ENCODE data around the gene SIM1. TPM values are rescaled to one million over a fixed set of nuclear protein-coding genes. Genes with fewer than 3 reads are reported as not detected.

Gene SIM1
- total RNA-seq, 2 experiments from 2014 or later = not detected

DNA sequence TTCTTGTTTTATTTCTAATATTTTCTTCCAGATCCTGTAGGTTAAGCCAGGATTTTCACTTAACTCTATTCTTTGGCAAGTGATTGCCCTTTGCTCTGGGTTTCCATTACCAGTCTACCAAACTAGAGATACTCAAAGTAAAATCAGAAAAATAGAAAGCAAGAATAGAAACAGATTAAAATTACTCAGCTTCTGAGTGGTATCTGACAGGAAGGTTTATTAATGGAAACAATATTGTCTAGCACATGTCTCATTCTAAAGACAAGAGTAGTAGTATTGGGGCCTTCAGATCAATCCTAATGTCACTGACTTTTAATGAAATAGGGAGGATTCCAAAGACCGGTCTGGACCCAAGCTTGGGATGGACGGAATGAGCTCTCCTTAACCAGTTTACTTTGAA lies 72.3 kb downstream of the SIM1 start:
- CTCF ChIA-PET = interaction anchor here (0.8 kb wide), 1 partner anchor 31 kb away, joined by 3 read pairs; no protein-coding TSS in a partner anchor
- no peaks in the 10 kb centered on the region for H3K9me3 Mint-ChIP-seq (ENCODE audit: low read depth)
- no peak overlapping the region for H3K4me3 Mint-ChIP-seq
- DNase-seq (no peak), ATAC-seq (no peak)
- H3K27me3 Mint-ChIP-seq = peaks cover 7% of the 10 kb centered on the region
- H3K4me1 Mint-ChIP-seq = no peaks in the 10 kb centered on the region
- H3K27ac Mint-ChIP-seq = no peak overlapping the region
- intact Hi-C loops (cut with DNase I, micrococcal nuclease) = no loop called here
- H3K36me3 Mint-ChIP-seq (ENCODE audit: low read depth) = no peaks in the 10 kb centered on the region
- POLR2A ChIA-PET = no interaction called here

GRCh38 chr6:100388868-100389519 lies 75.7 kb downstream of the SIM1 start:
- no peak overlapping the region for H3K27ac Mint-ChIP-seq
- H3K4me3 Mint-ChIP-seq = no peak overlapping the region
- CTCF ChIA-PET = no interaction called here
- no peaks in the 10 kb centered on the region for H3K36me3 Mint-ChIP-seq (ENCODE audit: low read depth)
- no peak for DNase-seq
- H3K4me1 Mint-ChIP-seq = no peaks in the 10 kb centered on the region
- no peak for ATAC-seq
- H3K27me3 Mint-ChIP-seq = peaks cover 7% of the 10 kb centered on the region
- intact Hi-C loops (cut with DNase I, micrococcal nuclease) = no loop called here
- no peaks in the 10 kb centered on the region for H3K9me3 Mint-ChIP-seq (ENCODE audit: low read depth)
- POLR2A ChIA-PET = no interaction called here

- no peaks in the 10 kb centered on the region for H3K36me3 Mint-ChIP-seq (ENCODE audit: low read depth)
- H3K4me1 Mint-ChIP-seq = no peaks in the 10 kb centered on the region
- intact Hi-C loops (cut with DNase I, micrococcal nuclease) = no loop called here
- ChIA-PET POLR2A (no interaction called here), CTCF (no interaction called here)
- H3K27me3 Mint-ChIP-seq = peaks cover 5% of the 10 kb centered on the region
- no peak overlapping the region for H3K27ac Mint-ChIP-seq
- H3K4me3 Mint-ChIP-seq = no peak overlapping the region
- DNase-seq = no peak
- ATAC-seq = no peak
- H3K9me3 Mint-ChIP-seq (ENCODE audit: low read depth) = no peaks in the 10 kb centered on the region
Measured at GRCh38 chr6:100382767-100383195, 81.9 kb downstream of the SIM1 start.

DNA sequence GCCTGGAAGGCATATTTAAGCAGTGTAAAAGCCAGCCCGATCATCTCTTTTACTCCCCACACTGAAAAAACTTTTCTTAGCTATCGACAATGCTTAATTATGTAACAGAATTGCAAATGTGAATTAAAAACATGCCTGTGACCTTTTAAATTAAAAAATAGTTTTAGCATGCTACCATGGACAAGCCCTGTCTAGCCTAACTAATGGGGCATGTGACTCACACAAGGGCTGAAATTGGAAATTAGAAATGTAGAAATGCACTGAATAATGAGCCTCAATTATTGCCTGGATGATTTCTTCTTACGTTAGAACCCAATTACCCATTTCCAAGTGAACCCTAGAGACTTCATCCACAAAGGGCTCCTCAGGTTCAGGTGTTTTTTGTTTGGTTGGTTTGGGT lies 82.7 kb downstream of the SIM1 start:
- ChIA-PET CTCF (no interaction called here), POLR2A (no interaction called here)
- intact Hi-C loops (cut with DNase I, micrococcal nuclease) = no loop called here

GRCh38 chr6:100381111-100381510 lies 83.6 kb downstream of the SIM1 start:
- no peak for ATAC-seq

More for the DNA sequence above, 82.7 kb downstream of the SIM1 start:
- Mint-ChIP-seq H3K27me3 (peaks cover 5% of the 10 kb centered on the region), H3K27ac (no peak overlapping the region), H3K4me3 (no peak overlapping the region), H3K4me1 (no peaks in the 10 kb centered on the region), H3K36me3 (ENCODE audit: low read depth) (no peaks in the 10 kb centered on the region), H3K9me3 (ENCODE audit: low read depth) (no peaks in the 10 kb centered on the region)
- ATAC-seq (no peak), DNase-seq (no peak)

DNA sequence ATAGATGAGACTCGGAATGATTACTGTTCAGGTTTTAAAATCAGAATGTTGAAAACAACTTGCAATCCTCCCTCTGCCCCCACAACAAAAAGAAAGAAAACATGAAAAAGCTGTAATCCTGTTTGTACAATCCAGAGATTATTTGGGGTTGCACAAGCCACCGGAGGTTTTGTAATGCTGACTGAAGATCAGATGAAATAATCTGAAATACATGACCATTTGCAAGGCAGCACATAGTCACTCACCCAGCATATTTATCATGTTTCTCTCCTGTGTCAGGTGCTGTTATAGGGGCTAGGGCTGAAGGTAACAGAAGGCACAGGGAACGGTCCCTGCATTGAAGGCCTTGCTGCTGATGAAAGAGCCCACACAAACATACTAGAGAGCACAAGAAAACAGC lies 85.3 kb downstream of the SIM1 start:
- no peaks in the 10 kb centered on the region for H3K36me3 Mint-ChIP-seq (ENCODE audit: low read depth)
- no peak overlapping the region for H3K27ac Mint-ChIP-seq
- no peak overlapping the region for H3K4me3 Mint-ChIP-seq
- H3K4me1 Mint-ChIP-seq = no peaks in the 10 kb centered on the region
- H3K9me3 Mint-ChIP-seq (ENCODE audit: low read depth) = no peaks in the 10 kb centered on the region
- intact Hi-C loops (cut with DNase I, micrococcal nuclease) = no loop called here
- ChIA-PET CTCF (no interaction called here), POLR2A (no interaction called here)
- DNase-seq (no peak), ATAC-seq (no peak)
- peaks cover 2% of the 10 kb centered on the region for H3K27me3 Mint-ChIP-seq

More at GRCh38 chr6:100381111-100381510, 83.6 kb downstream of the SIM1 start:
- Mint-ChIP-seq H3K27ac (no peak overlapping the region), H3K27me3 (peaks cover 2% of the 10 kb centered on the region), H3K36me3 (ENCODE audit: low read depth) (no peaks in the 10 kb centered on the region), H3K4me1 (no peaks in the 10 kb centered on the region), H3K9me3 (ENCODE audit: low read depth) (no peaks in the 10 kb centered on the region), H3K4me3 (no peak overlapping the region)
- ChIA-PET POLR2A (no interaction called here), CTCF (no interaction called here)
- intact Hi-C loops (cut with DNase I, micrococcal nuclease) = no loop called here
- DNase-seq = no peak

DNA sequence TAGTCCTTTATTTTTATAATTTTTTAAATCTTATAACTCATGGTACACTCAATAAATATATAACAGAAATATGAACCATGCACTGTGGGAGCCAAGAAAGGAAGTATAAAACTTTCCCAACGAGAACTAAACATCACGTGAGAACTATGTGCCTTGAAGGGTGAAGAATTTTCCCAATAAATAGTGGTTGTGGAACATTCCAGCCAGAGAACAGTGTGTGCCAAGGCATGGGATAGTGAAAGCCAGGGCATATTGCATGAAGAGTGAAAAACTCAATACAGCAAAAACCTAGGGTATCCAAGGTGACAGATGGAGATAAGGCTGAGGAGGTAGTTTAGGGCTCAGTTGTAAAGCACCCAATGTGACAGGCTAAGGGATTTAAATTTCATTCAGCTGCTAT lies 86.1 kb downstream of the SIM1 start:
- ChIA-PET POLR2A (no interaction called here), CTCF (no interaction called here)
- intact Hi-C loops (cut with DNase I, micrococcal nuclease) = no loop called here
- H3K27ac Mint-ChIP-seq = no peak overlapping the region
- no peaks in the 10 kb centered on the region for H3K36me3 Mint-ChIP-seq (ENCODE audit: low read depth)
- DNase-seq = no peak
- H3K27me3 Mint-ChIP-seq = peaks cover 6% of the 10 kb centered on the region
- H3K4me3 Mint-ChIP-seq = no peak overlapping the region
- no peak for ATAC-seq
- no peaks in the 10 kb centered on the region for H3K4me1 Mint-ChIP-seq
- H3K9me3 Mint-ChIP-seq (ENCODE audit: low read depth) = no peaks in the 10 kb centered on the region

- POLR2A ChIA-PET = no interaction called here
- intact Hi-C loops (cut with DNase I, micrococcal nuclease) = no loop called here
Measured at GRCh38 chr6:100376103-100376502, 88.6 kb downstream of the SIM1 start.

DNA sequence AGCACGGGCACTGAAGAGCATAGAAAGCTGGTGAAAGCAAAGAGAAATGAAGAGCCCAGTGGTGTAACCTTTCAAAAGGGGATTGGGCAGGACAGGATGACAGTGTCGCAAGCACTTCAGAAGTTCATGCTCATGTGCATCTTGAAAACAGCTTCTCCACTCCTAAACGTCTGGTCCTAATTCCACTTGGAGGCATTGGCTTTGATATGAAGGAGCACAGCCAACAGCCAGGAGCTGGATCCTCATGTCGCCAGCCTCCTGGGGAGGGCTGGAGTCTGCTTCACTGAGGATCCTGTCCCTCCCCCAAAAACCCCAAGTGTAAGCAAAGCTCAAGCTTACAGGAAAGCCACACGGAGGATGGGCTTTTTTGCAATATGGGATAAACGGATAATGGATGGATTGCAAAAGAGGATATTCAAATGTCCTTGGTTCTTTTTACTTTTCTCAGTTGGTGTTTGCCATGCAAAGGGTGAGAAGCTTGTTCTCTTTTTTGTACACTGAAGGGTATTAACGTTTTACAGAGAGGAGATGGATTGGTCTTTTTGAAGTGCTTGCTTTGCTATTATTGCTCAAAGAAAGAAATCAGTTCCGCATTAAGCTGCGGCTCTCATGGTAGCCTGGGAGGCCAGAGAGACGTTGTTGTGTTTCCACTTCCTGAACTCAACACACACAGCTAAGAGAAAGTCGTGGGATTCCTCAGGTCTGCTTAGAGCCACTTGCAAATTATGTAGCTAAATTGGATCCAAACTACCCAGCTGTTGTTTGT lies 92.2 kb downstream of the SIM1 start:
- intact Hi-C loops (cut with DNase I, micrococcal nuclease) = no loop called here

More at GRCh38 chr6:100376103-100376502, 88.6 kb downstream of the SIM1 start:
- H3K4me1 Mint-ChIP-seq = no peaks in the 10 kb centered on the region
- no peaks in the 10 kb centered on the region for H3K36me3 Mint-ChIP-seq (ENCODE audit: low read depth)
- DNase-seq (no peak), ATAC-seq (no peak)
- no peak overlapping the region for H3K27ac Mint-ChIP-seq
- H3K4me3 Mint-ChIP-seq = no peak overlapping the region
- H3K27me3 Mint-ChIP-seq = peaks cover 8% of the 10 kb centered on the region
- no peaks in the 10 kb centered on the region for H3K9me3 Mint-ChIP-seq (ENCODE audit: low read depth)
- CTCF ChIA-PET = no interaction called here

DNA sequence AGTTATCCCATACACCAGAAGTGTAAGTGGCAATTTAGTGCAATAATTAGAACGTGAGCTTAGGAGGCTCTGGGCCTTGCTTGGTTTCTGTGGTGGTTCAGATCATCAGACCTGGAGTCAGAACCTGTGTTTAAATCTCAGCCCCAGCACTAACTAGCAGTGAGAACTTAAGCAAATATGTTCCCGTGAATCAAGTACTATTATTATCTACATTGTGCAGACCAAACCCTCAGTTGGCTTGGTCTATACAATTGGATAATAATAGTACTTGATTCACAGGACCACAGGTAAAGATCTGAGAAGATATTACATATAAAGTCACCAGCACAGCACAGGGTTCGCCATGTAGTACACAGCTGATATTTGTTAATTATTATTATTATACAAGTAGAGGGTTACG lies 93.1 kb downstream of the SIM1 start:
- Mint-ChIP-seq H3K9me3 (ENCODE audit: low read depth) (no peaks in the 10 kb centered on the region), H3K27me3 (peaks cover 6% of the 10 kb centered on the region), H3K27ac (no peak overlapping the region), H3K36me3 (ENCODE audit: low read depth) (no peaks in the 10 kb centered on the region), H3K4me1 (no peaks in the 10 kb centered on the region), H3K4me3 (no peak overlapping the region)
- DNase-seq (no peak), ATAC-seq (no peak)
- ChIA-PET CTCF (no interaction called here), POLR2A (no interaction called here)
- intact Hi-C loops (cut with DNase I, micrococcal nuclease) = no loop called here

More for the DNA sequence above, 92.2 kb downstream of the SIM1 start:
- ATAC-seq (no peak), DNase-seq (no peak)
- Mint-ChIP-seq H3K4me3 (no peak overlapping the region), H3K27me3 (peaks cover 8% of the 10 kb centered on the region), H3K9me3 (ENCODE audit: low read depth) (no peaks in the 10 kb centered on the region), H3K4me1 (no peaks in the 10 kb centered on the region), H3K36me3 (ENCODE audit: low read depth) (no peaks in the 10 kb centered on the region), H3K27ac (no peak overlapping the region)
- POLR2A ChIA-PET = no interaction called here
- CTCF ChIA-PET = no interaction called here

- peaks cover 6% of the 10 kb centered on the region for H3K27me3 Mint-ChIP-seq
- H3K9me3 Mint-ChIP-seq (ENCODE audit: low read depth) = no peaks in the 10 kb centered on the region
- POLR2A ChIA-PET = no interaction called here
- intact Hi-C loops (cut with DNase I, micrococcal nuclease) = loop anchor here in 1 of 2 experiments (1.0 kb wide), 1 partner anchor 109 kb away; no protein-coding TSS in a partner anchor
- no peaks in the 10 kb centered on the region for H3K36me3 Mint-ChIP-seq (ENCODE audit: low read depth)
- H3K27ac Mint-ChIP-seq = no peak overlapping the region
- no peaks in the 10 kb centered on the region for H3K4me1 Mint-ChIP-seq
- H3K4me3 Mint-ChIP-seq = no peak overlapping the region
- ATAC-seq (no peak), DNase-seq (no peak)
- CTCF ChIA-PET = no interaction called here
Measured at GRCh38 chr6:100370265-100370664, 94.5 kb downstream of the SIM1 start.

DNA sequence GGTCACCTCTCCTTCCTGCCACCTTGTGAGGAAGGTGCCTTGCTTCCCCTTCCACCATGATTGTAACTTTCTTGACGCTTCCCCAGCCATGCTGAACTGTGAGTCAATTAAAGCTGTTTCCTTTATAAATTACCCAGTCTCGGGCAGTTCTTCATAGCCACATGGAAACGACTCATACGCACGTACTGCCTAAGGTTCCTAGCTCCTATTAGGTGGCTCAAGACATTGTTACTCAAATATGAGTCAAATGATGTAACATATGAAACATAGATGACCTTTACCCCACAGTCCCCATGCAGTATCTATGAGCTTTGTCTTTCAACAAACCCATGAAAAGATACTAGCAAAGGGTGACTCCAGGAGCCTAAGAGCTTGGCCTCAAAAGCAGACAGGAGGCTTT lies 98.3 kb downstream of the SIM1 start:
- Mint-ChIP-seq H3K36me3 (ENCODE audit: low read depth) (no peaks in the 10 kb centered on the region), H3K4me1 (no peaks in the 10 kb centered on the region), H3K9me3 (ENCODE audit: low read depth) (no peaks in the 10 kb centered on the region), H3K27me3 (no peaks in the 10 kb centered on the region), H3K4me3 (no peak overlapping the region), H3K27ac (no peak overlapping the region)
- DNase-seq (no peak), ATAC-seq (no peak)
- intact Hi-C loops (cut with DNase I, micrococcal nuclease) = no loop called here
- ChIA-PET CTCF (no interaction called here), POLR2A (no interaction called here)

Data from activated CD4-positive, alpha-beta T cell treated with anti-CD3 and anti-CD28 coated beads for 36 hours (primary cell).